Subcutaneous abdominal adipose tissue (tissue), 5 donors: ENCODE measurements around the gene GTPBP2.
A peak's percentile ranks its signal among the peaks of the same experiment; 100 is the strongest.

ENCODE experiments used
- H3K27ac ChIP-seq: one replicate; pipeline ENCODE4 v1.7.0; 2013; ENCODE audit warnings: low read depth, mild to moderate bottlenecking, inconsistent platforms, low read length, moderate library complexity
- H3K27me3 ChIP-seq, 5 donors: one replicate each; pipeline ENCODE4 v1.7.0; 2013; ENCODE audit warnings: low read length in 5 of 5, inconsistent platforms in 1 of 5; ENCODE audit not compliant: control insufficient read depth in 5 of 5, insufficient read depth in 4 of 5
- H3K36me3 ChIP-seq, 5 donors: one replicate each; pipeline ENCODE4 v1.7.0; 2013; ENCODE audit warnings: low read length in 5 of 5; ENCODE audit not compliant: control insufficient read depth in 5 of 5, insufficient read depth in 5 of 5
- H3K4me1 ChIP-seq, 5 donors: one replicate each; pipeline ENCODE4 v1.7.0; 2013; ENCODE audit warnings: low read length in 5 of 5, mild to moderate bottlenecking in 3 of 5, moderate library complexity in 1 of 5; ENCODE audit not compliant: control insufficient read depth in 5 of 5, insufficient read depth in 5 of 5
- H3K4me3 ChIP-seq, 5 donors: one replicate each; pipeline ENCODE4 v1.7.0; 2013; ENCODE audit warnings: low read length in 5 of 5, low read depth in 1 of 5
- H3K9ac ChIP-seq, 5 donors: one replicate each; pipeline ENCODE4 v1.7.0; 2013; ENCODE audit warnings: low read length in 5 of 5, mild to moderate bottlenecking in 4 of 5, moderate library complexity in 3 of 5
- H3K9me3 ChIP-seq, 5 donors: one replicate each; pipeline ENCODE4 v1.7.0; 2013; ENCODE audit warnings: low read length in 5 of 5; ENCODE audit not compliant: control insufficient read depth in 5 of 5
- donor health status: healthy.
- donor health status: healthy.
- donor health status: healthy.
- donor health status: healthy.
- donor health status: healthy.

GTPBP2 gene

DNA sequence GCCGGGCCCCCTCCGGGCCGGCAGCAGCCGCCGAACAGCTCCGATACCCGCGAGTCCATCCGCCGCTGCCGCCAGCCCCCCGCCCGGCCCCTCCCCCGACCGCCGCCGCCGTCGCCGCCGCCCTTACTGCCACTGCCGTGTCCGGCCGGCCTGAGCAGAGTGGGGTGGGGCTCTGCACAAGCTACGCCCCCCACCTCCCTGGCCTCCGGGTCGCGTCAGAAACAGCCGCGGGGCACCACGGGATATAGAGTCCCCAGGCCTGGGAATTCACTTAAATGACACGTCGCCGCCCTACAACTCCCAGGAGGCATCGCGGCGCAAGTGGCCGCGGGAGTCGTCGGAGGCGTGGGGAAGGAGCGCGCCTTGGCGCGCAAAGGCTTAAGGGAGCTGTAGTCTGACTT is at the start of gene GTPBP2:
Gene GTPBP2 (minus strand): TSS at position 161 of the 401 bp plus-strand sequence. CDS start 102 bp downstream, at position 59.
- Histone ChIP-seq H3K4me1 (peaks cover 20 to 42% (median 38%) of the 10 kb centered on the region in 5 donors), H3K4me3 (peak within 1 kb of the TSS; percentile 90 to 97 (median 96)), H3K9me3 (no peaks in the 10 kb centered on the region), H3K27ac (peak within 1 kb of the TSS; percentile 99), H3K9ac (peak within 1 kb of the TSS; percentile 92 to 100 (median 98)), H3K36me3 (peaks cover 0 to 25% (median 23%) of the 10 kb centered on the region in 5 donors), H3K27me3 (peaks cover 0 to 4% (median 0%) of the 10 kb centered on the region in 5 donors)

DNA sequence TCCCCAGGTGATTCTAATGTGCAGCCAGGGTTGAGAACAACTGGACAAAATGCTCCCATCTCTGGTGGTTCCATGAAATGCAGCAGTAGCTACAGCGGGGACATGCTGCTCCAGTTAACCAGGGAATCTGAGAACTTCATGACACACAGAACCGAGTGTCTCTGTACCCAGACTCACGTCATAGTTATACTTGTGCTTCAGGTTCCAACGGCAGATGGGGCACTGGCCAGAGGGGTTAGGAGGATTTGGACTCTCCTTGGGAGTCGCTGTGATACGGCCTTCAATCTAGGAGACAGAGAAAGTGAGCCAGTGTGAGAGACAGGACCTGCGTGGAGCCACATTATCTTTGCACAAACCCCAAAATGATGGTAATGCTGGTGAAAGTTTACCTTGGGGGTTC is 49.3 kb upstream of the GTPBP2 start:
- no peaks in the 10 kb centered on the region for H3K9me3 ChIP-seq
- H3K27me3 ChIP-seq = no peaks in the 10 kb centered on the region
- H3K4me1 ChIP-seq = peaks cover 0 to 23% (median 17%) of the 10 kb centered on the region in 5 donors
- H3K4me3 ChIP-seq = no peak overlapping the region
- peaks cover 3 to 83% (median 72%) of the 10 kb centered on the region in 5 donors for H3K36me3 ChIP-seq
- no peak overlapping the region for H3K27ac ChIP-seq
- H3K9ac ChIP-seq = no peak overlapping the region

DNA sequence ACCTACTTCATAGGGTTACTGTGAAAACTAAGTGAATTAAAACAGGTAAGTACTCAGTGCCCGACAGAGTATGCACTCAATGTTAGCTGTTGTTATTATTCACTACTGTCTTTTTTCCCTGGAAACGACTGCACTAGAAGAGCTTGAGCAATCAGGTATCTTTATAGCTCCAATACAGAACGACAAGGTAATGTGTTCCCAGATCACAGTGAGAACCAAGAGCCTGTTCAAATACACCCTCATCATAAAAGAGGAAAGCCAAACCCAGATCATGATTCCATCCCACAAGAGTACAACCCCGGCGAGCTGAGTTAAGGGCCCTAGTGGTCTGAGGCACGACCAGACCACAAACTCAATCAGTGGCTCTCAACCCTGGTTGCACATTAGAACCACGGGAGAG is 48.7 kb upstream of the GTPBP2 start:
- Histone ChIP-seq H3K27ac (no peak overlapping the region), H3K9ac (no peak overlapping the region), H3K27me3 (no peaks in the 10 kb centered on the region), H3K36me3 (peaks cover 3 to 87% (median 74%) of the 10 kb centered on the region in 5 donors), H3K9me3 (no peaks in the 10 kb centered on the region), H3K4me1 (peaks cover 0 to 23% (median 17%) of the 10 kb centered on the region in 5 donors), H3K4me3 (no peak overlapping the region)

GRCh38 chr6:43676962-43677606 is 48.0 kb upstream of the GTPBP2 start:
- no peak overlapping the region for H3K27ac ChIP-seq
- H3K4me1 ChIP-seq = peaks cover 0 to 25% (median 17%) of the 10 kb centered on the region in 5 donors
- H3K9me3 ChIP-seq = no peaks in the 10 kb centered on the region
- no peak overlapping the region for H3K4me3 ChIP-seq
- peaks cover 3 to 87% (median 74%) of the 10 kb centered on the region in 5 donors for H3K36me3 ChIP-seq
- H3K9ac ChIP-seq = no peak overlapping the region
- H3K27me3 ChIP-seq = no peaks in the 10 kb centered on the region

DNA sequence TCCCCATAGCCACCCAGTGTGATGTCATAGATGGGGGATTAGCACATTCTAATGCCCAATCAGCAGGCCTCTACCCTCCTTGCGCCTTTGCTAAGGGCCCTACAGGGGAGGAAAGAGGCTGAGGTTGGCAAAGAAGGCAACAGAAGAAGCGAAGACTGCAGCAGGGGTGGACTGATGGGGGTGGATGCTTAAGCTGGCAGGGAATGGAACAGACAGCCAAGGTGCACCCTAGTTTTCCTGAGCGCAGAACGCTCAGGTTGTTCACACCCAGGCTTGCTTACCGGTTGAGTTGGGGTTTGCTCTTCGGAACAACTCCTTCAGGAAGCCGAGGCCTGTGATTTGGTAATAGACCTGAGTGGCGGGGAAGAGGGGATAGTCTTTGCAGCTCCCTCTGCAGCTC is 45.9 kb upstream of the GTPBP2 start:
- no peak overlapping the region for H3K27ac ChIP-seq
- H3K4me3 ChIP-seq = no peak overlapping the region
- no peaks in the 10 kb centered on the region for H3K27me3 ChIP-seq
- peaks cover 1 to 41% (median 37%) of the 10 kb centered on the region in 5 donors for H3K4me1 ChIP-seq
- no peaks in the 10 kb centered on the region for H3K9me3 ChIP-seq
- H3K9ac ChIP-seq = no peak overlapping the region
- peaks cover 3 to 90% (median 74%) of the 10 kb centered on the region in 5 donors for H3K36me3 ChIP-seq

GRCh38 chr6:43674291-43674690 is 45.2 kb upstream of the GTPBP2 start:
- Histone ChIP-seq H3K4me1 (peaks cover 7 to 47% (median 43%) of the 10 kb centered on the region in 5 donors), H3K27me3 (no peaks in the 10 kb centered on the region), H3K36me3 (peaks cover 3 to 84% (median 68%) of the 10 kb centered on the region in 5 donors), H3K4me3 (no peak overlapping the region), H3K27ac (no peak overlapping the region), H3K9me3 (no peaks in the 10 kb centered on the region), H3K9ac (peak overlapping the region in 1 of 5 donors; percentile 4)

- H3K27me3 ChIP-seq = no peaks in the 10 kb centered on the region
- H3K36me3 ChIP-seq = peaks cover 3 to 78% (median 64%) of the 10 kb centered on the region in 5 donors
- peaks cover 8 to 55% (median 50%) of the 10 kb centered on the region in 5 donors for H3K4me1 ChIP-seq
- H3K9ac ChIP-seq = no peak overlapping the region
- no peak overlapping the region for H3K4me3 ChIP-seq
- H3K9me3 ChIP-seq = no peaks in the 10 kb centered on the region
- H3K27ac ChIP-seq = peak overlapping the region; percentile 61
Measured at GRCh38 chr6:43673444-43674084, 44.5 kb upstream of the GTPBP2 start.

- no peaks in the 10 kb centered on the region for H3K9me3 ChIP-seq
- peaks cover 0 to 63% (median 49%) of the 10 kb centered on the region in 5 donors for H3K36me3 ChIP-seq
- H3K27me3 ChIP-seq = no peaks in the 10 kb centered on the region
- H3K4me1 ChIP-seq = peaks cover 13 to 68% (median 65%) of the 10 kb centered on the region in 5 donors
- H3K4me3 ChIP-seq = no peak overlapping the region
- H3K9ac ChIP-seq = peak overlapping the region in 2 of 5 donors; percentile 38 to 52
- H3K27ac ChIP-seq = peak overlapping the region; percentile 61
Measured at GRCh38 chr6:43671801-43672690, 43.0 kb upstream of the GTPBP2 start.

DNA sequence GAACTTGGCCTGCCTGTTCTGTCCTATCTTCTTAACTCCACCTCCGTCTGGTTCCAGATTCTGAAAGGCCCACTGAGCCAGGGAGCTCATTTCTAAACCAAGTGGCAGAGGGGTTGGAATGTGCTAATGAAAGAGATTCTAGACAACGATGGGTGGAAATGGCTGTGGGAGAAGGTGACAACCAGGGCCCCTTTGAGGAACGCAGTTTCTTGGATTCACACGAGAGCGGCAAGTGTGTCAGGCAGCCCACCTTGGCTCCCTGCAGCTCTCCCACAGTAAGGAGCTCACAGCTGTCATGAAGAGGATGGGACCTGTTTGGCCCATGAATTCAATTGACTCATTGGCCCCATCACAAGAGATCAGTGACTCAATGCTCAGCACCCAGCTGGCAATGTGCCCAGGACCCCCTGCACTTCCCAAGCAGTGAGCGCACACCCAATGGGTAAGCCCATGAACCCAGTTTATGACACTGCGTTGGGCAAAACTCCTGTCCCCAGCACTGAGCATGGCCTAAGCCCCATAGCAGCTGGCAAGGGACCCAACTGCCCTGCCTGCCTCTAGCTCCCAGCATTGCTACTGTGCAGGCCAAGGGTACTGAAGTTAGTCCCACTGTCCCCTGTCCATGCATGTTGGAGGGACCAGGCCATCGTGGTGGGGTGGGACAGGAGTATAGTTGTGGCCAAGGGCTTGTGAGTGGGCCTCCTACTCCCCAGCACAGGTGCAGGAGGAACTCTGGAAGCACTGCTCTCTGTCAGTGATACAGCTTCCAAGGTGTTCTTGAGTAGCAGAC is 42.1 kb upstream of the GTPBP2 start:
- Histone ChIP-seq H3K27ac (peak overlapping the region; percentile 61), H3K36me3 (peaks cover 0 to 54% (median 41%) of the 10 kb centered on the region in 5 donors), H3K27me3 (peaks cover 0 to 2% (median 0%) of the 10 kb centered on the region in 5 donors), H3K4me3 (peak overlapping the region in 1 of 5 donors; percentile 36), H3K9ac (peak overlapping the region in 1 of 5 donors; percentile 52), H3K9me3 (no peaks in the 10 kb centered on the region), H3K4me1 (peaks cover 13 to 68% (median 65%) of the 10 kb centered on the region in 5 donors)
